Mucosa of rectum (tissue), 2 donors: Measurements from ENCODE around the gene KIF26B.

ENCODE experiments used
- H3K27ac ChIP-seq, 2 donors: one replicate each; pipeline ENCODE4 v1.7.0; 2013; ENCODE audit warnings: inconsistent platforms in 2 of 2, low read depth in 2 of 2, low read length in 2 of 2
- H3K27me3 ChIP-seq, 2 donors: one replicate each; pipeline ENCODE4 v1.7.0; 2013; ENCODE audit warnings: low read length in 2 of 2; ENCODE audit not compliant: control insufficient read depth in 2 of 2, insufficient read depth in 2 of 2
- H3K36me3 ChIP-seq, 2 donors: one replicate each; pipeline ENCODE4 v1.7.0; 2013; ENCODE audit warnings: low read length in 2 of 2; ENCODE audit not compliant: control insufficient read depth in 2 of 2, insufficient read depth in 2 of 2
- H3K4me1 ChIP-seq, 2 donors: one replicate each; pipeline ENCODE4 v1.7.0; 2013; ENCODE audit warnings: low read length in 2 of 2, mild to moderate bottlenecking in 1 of 2; ENCODE audit not compliant: control insufficient read depth in 2 of 2, insufficient read depth in 2 of 2
- H3K4me3 ChIP-seq, 2 donors: one replicate each; pipeline ENCODE4 v1.7.0; 2013; ENCODE audit warnings: low read length in 2 of 2
- H3K9ac ChIP-seq, 2 donors: one replicate each; pipeline ENCODE4 v1.7.0; 2013; ENCODE audit warnings: low read length in 2 of 2, low read depth in 1 of 2, mild to moderate bottlenecking in 1 of 2
- H3K9me3 ChIP-seq, 2 donors: one replicate each; pipeline ENCODE4 v1.7.0; 2013; ENCODE audit warnings: low read length in 2 of 2; ENCODE audit not compliant: control insufficient read depth in 2 of 2
- donor health status: healthy.
- donor health status: Normal muscosa, but diverticular disease.

KIF26B gene

DNA sequence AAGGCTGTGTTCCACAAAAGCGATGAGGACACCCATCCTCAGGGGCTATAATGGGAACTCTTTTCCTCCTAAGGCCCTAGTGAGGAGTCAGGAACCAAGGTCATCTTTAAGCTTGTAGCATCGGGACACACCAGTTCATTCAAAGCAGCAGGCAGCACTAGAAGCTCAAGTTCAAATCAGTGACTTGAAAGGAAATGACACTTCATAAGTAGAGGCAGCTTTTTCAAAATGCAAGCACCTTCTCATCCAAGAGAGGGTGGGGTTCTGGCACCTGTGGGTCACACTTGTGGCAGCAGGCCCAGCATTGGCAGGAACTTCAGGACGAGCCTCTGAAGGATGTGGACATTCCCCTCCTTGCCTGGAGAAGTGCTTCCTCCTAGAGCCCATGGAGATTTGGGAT is 496.3 kb downstream of the KIF26B start:
- H3K9ac ChIP-seq = no peak overlapping the region
- H3K36me3 ChIP-seq = no peaks in the 10 kb centered on the region
- no peaks in the 10 kb centered on the region for H3K9me3 ChIP-seq

DNA sequence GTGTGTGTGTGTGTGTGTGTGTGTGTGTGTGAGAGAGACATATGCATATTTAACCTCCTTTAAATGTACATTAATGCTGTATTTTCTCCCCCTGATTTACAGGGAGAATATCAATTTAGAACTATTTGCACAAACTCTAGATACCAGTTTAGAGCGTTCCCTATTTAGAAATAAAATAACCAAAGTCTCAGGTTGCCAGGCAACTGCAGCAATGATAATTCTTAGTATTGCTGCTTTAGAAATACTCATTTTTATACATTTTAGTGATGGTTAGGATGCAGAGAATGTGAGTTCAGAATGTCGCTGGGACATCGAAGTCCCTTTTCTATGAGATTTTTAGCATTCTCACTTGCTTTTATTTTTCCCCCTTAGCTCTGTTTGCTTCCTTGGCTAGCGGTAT is 497.3 kb downstream of the KIF26B start:
- H3K9me3 ChIP-seq = no peaks in the 10 kb centered on the region

More for the DNA sequence above, 496.3 kb downstream of the KIF26B start:
- H3K4me3 ChIP-seq = no peak overlapping the region
- no peaks in the 10 kb centered on the region for H3K4me1 ChIP-seq
- H3K27me3 ChIP-seq = no peaks in the 10 kb centered on the region
- H3K27ac ChIP-seq = no peak overlapping the region

DNA sequence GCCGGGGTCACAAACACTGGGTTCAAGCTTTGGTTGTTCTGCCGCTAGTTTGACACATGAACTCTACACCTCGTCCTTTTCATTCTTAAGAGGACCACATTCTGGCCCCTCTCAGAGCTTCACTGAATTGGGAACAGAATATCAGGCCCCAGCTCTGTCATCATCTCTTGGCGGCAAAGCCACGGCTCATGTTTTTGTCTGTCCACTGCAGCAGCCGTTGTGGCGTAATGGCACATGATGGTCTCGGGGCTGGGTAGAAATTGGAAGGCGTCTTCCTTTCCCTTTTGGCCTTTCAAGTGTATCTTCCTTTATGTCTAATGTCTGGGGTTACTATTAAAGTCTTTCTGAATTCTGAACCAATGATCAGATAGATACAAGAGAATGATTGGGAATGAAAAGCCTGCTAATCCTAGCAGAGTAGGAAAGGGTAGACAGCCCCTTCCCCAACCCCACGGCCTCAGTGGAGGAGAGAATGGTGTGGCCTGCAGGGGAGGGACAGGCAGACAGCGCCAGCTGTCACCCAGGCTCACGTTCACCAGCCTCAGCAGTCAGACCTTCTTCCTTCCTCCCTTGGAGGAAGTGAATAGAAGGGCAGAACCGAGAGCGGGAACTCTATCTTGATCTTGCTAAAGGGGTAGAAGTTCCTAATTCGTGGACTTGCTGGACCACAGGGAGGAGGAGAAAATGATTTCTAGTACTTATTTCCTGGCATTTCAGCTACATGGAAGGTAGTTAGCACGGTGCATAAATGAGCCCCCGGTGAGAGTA is 498.1 kb downstream of the KIF26B start:
- Histone ChIP-seq H3K9ac (no peak overlapping the region), H3K27me3 (no peaks in the 10 kb centered on the region), H3K4me3 (no peak overlapping the region), H3K27ac (no peak overlapping the region), H3K9me3 (no peaks in the 10 kb centered on the region), H3K36me3 (no peaks in the 10 kb centered on the region), H3K4me1 (no peaks in the 10 kb centered on the region)

More for the DNA sequence above, 497.3 kb downstream of the KIF26B start:
- Histone ChIP-seq H3K36me3 (no peaks in the 10 kb centered on the region), H3K27me3 (no peaks in the 10 kb centered on the region), H3K4me1 (no peaks in the 10 kb centered on the region), H3K27ac (no peak overlapping the region), H3K9ac (no peak overlapping the region), H3K4me3 (no peak overlapping the region)

DNA sequence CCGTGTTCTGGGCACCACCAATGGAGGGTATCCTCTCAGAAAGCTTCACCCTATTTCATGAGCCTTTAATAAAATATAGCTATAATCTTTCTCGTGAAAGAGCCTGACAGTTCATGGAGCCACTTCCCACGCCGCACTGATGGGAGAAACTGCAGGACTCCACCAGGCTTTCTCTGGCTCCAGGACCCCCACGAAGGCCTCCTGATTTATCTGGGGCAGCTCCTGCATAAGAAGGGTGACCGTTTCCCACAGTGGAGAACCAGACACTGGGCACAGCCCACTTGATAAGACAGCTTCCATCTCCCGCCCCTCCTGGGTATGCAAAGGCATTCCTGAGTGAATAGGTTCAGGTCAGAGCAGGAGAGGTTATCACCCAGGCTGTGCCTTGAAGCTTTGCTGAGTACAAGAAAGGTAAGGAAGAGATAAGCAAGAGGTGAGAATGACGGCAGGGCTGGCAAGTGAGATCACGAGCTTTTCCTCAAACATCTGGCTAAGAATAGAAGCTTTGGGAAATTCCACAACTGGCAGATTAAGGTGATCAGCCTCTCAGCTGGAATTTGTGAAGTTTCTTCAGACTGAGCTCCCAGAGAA is 499.8 kb downstream of the KIF26B start:
- Histone ChIP-seq H3K4me1 (no peaks in the 10 kb centered on the region), H3K9me3 (no peaks in the 10 kb centered on the region), H3K36me3 (no peaks in the 10 kb centered on the region)

DNA sequence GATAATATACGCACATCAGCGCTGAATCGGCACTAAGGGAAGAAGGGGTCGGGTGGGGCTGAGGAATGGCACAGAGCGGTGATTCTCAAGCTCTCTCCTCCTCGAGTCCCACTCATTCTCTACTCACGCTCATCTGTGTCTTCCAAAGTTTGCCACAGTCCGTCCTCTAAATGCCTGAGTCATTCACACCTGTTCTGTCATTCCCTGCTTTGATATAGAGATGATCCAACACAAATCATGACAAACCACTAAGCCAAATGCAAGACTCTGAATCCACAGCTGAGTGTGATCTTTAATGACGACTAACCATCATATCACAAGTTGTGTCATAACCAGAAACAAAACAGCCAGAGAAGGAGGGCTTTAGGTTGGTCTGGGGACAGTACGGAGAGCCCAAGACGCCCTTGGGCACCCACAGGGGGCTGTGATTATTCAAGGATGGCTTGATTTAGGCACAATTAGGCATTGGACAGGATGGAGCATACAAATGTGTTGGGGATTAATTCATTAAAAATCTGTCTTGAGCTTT is 501.5 kb downstream of the KIF26B start:
- Histone ChIP-seq H3K27me3 (no peaks in the 10 kb centered on the region), H3K9me3 (no peaks in the 10 kb centered on the region), H3K9ac (no peak overlapping the region), H3K36me3 (no peaks in the 10 kb centered on the region), H3K4me1 (no peaks in the 10 kb centered on the region), H3K27ac (no peak overlapping the region), H3K4me3 (no peak overlapping the region)

More for the DNA sequence above, 499.8 kb downstream of the KIF26B start:
- Histone ChIP-seq H3K4me3 (no peak overlapping the region), H3K27me3 (no peaks in the 10 kb centered on the region), H3K27ac (no peak overlapping the region), H3K9ac (no peak overlapping the region)

DNA sequence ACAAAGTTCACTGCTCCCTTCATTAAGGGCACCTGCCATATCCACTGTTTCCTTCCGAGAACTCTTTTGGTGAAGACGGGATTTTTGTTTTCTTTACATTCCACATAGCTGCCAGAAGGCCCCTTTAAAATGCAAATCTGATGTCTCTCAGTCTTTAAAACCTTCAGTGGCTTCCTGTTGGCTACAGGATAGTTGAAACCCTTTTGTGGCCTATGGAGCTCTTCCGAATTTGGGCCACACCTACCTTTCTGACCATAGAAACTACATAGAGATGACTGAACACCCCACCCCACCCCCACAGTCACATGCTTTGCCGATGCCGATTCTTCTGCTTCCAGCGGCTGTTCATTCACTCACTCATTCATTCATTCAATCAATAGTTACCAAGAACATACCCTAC is 502.6 kb downstream of the KIF26B start:
- Histone ChIP-seq H3K36me3 (no peaks in the 10 kb centered on the region), H3K9ac (no peak overlapping the region), H3K4me1 (no peaks in the 10 kb centered on the region), H3K27me3 (no peaks in the 10 kb centered on the region), H3K9me3 (no peaks in the 10 kb centered on the region), H3K27ac (no peak overlapping the region), H3K4me3 (no peak overlapping the region)

DNA sequence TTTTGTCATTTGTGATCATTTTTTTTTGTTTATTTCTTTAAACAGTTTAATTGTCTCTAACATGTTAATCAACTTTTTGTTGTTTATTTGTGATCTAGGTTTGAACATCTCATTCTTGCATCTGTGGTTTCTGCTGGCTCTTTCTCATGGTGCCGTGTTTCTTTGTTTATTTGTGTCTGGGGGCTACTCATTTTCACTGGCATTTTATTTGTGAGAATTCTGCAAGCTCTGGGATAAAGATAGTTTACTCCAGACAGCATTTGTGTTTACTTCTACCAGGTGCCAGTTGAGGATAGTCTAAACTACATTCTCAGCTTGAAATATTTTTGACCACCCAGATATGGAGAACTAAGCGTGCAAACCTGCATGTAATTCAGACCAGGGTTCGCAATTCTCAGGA is 508.6 kb downstream of the KIF26B start:
- Histone ChIP-seq H3K27me3 (no peaks in the 10 kb centered on the region), H3K9me3 (no peaks in the 10 kb centered on the region), H3K4me1 (no peaks in the 10 kb centered on the region), H3K36me3 (no peaks in the 10 kb centered on the region), H3K27ac (no peak overlapping the region), H3K4me3 (no peak overlapping the region), H3K9ac (no peak overlapping the region)

DNA sequence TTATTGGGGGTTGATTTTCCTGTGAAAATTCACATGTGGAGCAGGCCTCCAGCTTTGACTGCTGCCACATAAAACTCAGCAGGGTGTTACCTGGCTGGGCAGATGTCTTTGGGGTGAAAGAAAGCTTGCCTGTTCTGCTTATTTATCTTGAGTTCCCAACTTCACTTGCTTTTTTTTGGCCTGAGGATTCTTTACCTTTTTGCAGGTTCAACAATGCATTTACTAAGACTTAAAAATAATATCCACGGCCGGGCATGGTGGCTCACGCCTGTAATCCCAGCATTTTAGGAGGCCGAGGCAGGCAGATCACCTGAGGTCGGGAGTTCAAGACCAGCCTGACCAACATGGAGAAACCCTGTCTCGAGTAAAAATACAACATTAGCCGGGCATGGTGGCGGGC is 509.1 kb downstream of the KIF26B start:
- no peak overlapping the region for H3K9ac ChIP-seq
- H3K27me3 ChIP-seq = no peaks in the 10 kb centered on the region
- no peaks in the 10 kb centered on the region for H3K9me3 ChIP-seq
- no peaks in the 10 kb centered on the region for H3K36me3 ChIP-seq
- no peaks in the 10 kb centered on the region for H3K4me1 ChIP-seq
- H3K4me3 ChIP-seq = no peak overlapping the region
- H3K27ac ChIP-seq = no peak overlapping the region

DNA sequence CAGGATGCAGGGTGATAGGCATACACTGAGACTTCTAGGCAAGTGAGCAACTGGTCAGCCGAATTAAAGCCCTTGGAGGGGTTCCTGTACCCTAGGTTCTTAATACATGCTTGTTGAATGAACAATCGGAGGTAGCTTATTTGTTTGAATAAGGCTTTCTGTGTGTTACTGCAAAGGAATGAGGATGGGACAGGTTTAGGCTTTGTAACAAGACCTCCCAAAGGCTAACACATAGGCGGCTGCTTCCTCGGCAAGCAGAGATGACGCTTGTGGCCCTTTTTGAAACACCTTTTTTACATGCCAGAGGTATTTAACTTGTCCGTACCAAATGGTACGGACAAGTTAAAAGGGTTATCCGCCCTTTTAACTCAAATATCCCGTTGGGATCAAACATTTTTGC is 511.6 kb downstream of the KIF26B start:
- no peaks in the 10 kb centered on the region for H3K9me3 ChIP-seq
- H3K4me1 ChIP-seq = no peaks in the 10 kb centered on the region

DNA sequence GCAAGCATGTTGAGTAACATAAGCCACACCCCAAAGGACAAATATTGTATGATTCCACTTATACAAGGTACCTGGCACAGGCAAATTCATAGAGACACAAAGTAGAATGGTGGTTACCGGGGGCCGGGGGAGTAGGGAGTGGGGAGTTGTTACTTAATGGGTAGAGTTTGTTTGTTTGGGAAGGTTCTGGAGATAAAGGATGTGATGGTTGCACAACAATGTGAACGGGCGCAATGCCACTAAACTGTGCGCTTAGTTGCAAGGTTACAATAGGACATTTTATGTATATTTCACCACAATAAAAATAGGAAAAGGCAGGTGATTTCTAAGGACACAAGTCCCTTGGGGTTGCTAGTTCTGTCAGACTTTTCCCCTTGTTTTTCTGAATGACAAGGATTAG is 516.6 kb downstream of the KIF26B start:
- no peaks in the 10 kb centered on the region for H3K36me3 ChIP-seq
- no peak overlapping the region for H3K4me3 ChIP-seq
- no peak overlapping the region for H3K27ac ChIP-seq
- H3K4me1 ChIP-seq = no peaks in the 10 kb centered on the region
- H3K9ac ChIP-seq = no peak overlapping the region
- no peaks in the 10 kb centered on the region for H3K9me3 ChIP-seq
- H3K27me3 ChIP-seq = no peaks in the 10 kb centered on the region

More for the DNA sequence above, 511.6 kb downstream of the KIF26B start:
- Histone ChIP-seq H3K9ac (no peak overlapping the region), H3K27ac (no peak overlapping the region), H3K36me3 (no peaks in the 10 kb centered on the region), H3K27me3 (no peaks in the 10 kb centered on the region), H3K4me3 (no peak overlapping the region)
